ENCODE data around the gene EFCAB3.
"Not testable (repeated sequence)": the region's sequence is repeated elsewhere in the genome, so short reads cannot be mapped to it uniquely, and the experiment has no call there.

The EFCAB3 gene

DNA sequence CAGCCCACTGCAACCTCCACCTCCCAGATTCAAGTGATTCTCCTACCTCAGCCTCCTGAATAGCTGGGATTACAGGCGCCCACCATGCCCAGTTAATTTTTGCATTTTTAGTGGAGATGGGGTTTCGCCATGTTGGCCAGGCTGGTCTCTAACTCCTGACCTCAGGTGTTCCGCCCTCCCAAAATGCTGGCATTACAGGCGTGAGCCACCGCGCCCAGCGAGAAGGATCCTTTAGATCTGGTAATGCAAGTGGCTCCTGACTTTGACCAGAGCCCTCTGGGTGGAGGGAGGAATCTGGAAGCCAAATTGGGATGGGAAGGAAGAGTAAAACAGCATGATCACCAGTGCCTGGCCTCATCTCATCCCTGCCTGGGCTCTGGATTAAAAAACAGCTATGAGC is 84.9 kb downstream of the EFCAB3 start:
- DNase-seq = not testable (repeated sequence)
